Kasumi-1 (cell line): ENCODE results near the gene MARS1.
"Not testable (repeated sequence)": the region's sequence is repeated elsewhere in the genome, so short reads cannot be mapped to it uniquely, and the experiment has no call there.

Experiments used
- DNase-seq, 2 experiments: peaks; one replicate each; lab custom pipeline; 2025; lab: John Stamatoyannopoulos, UW

MARS1 gene

DNA sequence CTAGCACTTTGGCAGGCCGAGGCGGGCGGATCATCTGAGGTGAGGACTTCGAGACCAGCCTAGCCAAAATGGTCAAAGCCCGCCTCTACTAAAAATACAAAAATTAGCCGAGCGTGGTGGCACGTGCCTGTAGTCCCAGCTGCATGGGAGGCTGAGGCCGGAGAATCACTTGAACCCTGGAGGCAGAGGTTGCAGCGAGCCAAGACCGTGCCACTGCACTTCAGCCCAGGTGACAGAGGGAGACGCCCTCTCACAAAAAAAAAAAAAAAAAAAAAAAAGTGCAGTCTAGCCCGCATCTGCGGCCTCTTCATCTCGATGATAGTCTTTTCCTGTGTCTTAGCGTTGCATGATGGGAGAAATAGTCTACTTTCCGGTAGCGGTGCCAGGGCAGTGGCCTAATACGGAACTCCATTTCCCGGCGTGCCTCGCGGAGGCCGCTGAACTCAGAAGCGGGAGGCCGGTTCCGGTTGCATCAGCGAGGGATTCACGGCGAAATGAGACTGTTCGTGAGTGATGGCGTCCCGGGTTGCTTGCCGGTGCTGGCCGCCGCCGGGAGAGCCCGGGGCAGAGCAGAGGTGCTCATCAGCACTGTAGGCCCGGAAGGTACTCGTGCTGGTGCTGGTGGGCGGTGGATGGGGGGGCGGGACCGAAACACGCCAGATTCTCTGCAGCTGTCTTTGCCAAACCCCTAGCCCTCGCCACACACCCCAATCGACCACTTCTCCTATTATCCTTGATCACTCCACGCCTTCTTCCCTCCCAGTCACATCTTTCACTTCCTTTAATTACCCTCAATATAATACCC is at the start of gene MARS1:
MARS1 (plus strand) TSS at position 472 of the 805 bp plus-strand sequence; CDS start at position 495, 23 bp downstream.
- peak; percentile 97 for DNase-seq

DNA sequence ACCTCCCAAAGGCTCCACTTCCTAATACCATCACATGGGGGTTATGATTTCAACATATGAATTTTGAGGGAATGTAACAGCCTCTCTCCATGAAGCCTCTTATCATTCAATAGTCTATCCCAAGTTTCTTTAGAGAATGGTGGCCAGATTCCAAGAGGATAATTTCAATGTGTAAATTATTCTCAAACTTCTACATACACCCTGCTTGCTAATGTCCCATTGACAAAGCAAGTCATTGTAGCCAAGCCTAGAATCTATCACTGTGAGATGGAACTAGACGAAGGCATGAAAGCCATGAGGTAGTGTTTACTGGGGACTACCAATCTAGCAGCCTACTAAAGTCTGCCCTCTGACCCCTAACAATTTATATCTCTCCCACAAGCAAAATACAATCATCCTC is 49.5 kb upstream of the MARS1 start:
- DNase-seq: no peak

DNA sequence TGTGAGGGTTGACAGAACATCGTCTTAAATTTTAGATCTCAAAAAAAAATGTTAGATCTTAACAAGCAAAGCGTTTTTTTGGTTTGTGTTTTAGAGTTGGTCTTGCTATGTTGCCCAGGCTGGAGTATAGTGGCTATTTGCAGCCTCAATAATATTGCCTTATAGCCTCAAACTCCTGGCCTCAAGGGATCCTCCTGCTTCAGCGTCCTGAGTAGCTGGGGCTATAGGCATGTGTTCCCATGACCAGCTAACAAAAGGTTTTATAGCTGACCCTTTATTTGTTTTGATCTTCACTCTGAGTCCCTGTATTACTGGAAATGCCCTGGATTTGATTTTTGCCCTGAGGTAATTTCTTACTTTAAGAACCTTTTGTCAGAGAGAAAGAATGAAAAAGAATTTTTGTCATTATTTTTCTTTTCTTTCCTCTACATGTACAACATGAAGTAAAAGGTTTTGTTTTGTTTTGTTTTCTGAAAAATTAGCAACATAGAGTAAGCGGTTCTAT is 48.1 kb upstream of the MARS1 start:
- DNase-seq: no peak

DNA sequence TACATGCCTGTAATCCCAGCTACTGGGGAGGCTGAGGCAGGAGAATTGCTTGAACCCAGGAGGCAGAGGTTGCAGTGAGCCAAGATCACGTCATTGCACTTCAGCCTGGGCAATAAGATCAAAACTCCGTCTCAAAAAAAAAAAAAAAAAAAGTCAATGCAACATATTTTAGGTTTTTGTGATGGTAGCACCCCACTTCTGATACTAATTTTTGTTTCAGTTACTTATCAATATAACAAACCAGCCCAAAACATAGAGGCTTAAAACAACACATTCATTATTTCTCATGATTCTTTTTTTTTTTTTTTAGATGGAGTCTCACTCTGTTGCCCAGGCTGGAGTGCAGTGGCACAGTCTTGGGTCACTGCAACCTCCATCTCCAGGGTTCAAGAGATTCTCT is 46.5 kb upstream of the MARS1 start:
- not testable (repeated sequence) for DNase-seq

DNA sequence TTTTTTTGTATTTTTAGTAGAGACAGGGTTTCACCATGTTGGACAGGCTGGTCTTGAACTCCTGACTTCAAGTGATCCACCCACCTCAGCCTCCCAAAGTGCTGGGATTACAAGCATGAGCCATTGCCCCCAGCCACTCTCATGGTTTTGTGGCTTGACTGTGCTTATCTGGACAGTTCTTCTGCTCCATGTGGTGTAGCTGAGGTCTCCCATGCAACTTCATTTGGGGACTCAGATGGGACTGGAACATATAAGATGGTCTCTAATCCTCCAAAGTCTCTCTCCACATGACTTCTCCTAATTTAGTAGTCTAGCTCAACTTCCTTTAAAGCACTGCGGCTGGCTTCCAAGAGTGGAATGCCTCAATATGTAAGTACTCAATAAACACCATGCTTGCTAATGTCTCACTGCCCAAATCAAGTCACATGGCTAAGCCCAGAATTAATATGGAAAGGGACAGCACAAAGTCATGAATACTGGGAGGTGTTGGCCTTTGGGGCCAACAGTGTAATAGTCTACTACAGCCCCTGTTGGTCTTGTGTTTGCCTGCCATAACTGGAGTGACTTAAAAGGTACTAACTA is 45.9 kb upstream of the MARS1 start:
- DNase-seq: no peak

DNA sequence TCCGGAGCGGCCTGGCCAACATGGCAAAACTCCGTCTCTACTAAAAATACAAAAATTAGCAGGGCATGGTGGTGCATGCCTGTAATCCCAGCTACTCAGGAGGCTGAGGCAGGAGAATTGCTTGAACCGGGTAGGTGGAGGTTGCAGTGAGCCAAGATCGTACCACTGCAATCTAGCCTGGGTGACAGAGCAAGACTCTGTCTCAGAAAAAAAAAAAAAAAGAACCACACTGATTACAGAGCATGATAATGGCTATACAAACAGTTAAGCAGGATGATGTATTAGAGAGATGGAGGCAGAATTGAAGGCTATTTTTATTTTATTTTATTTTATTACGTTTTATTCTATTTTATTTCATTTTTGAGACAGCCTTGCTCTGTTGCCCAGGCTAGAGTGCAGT is 43.5 kb upstream of the MARS1 start:
- not testable (repeated sequence) for DNase-seq

DNA sequence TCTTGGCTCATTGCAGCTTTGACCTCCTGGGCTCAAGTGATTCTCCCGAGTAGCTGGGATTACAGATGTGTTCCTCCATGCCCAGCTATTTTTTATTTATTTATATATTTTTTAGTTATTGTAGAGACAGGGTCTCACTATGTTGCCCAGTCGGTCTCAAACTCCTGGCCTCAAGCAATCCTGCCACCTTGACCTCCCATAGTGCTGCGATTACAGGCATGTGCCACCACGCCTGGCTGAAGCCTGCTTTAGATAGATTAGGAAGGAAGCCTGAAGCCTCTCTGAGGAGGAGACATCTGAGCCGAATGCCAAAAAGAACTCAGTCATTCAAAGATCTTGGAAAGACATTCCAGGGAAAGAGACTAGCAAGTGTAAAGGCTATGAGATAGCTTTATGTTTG is 43.1 kb upstream of the MARS1 start:
- no peak for DNase-seq

DNA sequence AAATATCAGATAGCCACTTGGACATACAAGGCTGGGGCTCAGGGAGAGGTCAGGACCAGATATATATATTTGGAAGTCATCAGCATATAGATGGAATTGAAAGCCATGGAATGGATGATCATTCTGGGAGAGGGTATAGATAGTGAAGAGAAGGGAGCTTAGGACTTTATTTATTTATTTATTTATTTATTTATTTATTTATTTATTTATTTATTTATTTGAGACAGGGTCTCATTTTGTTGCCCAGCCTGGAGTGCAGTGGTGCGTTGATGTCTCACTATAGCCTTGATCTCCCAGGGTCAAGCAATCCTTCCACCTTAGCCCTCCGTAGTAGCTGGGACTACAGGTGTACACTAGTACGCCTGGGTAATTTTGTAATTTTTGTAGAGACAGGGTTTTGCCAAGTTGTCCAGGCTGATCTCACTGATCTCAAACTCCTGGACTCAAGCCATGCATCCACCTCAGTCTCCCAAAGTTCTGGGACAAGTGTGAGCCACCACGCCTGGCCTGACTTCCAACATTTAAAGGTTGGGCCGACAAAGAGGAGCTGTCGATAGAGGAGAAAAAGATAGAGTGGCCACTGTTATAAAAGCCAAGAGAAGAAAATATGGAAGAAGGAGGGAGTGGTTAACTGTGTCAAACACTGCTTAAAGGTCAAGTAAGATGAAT is 41.4 kb upstream of the MARS1 start:
- no peak for DNase-seq

DNA sequence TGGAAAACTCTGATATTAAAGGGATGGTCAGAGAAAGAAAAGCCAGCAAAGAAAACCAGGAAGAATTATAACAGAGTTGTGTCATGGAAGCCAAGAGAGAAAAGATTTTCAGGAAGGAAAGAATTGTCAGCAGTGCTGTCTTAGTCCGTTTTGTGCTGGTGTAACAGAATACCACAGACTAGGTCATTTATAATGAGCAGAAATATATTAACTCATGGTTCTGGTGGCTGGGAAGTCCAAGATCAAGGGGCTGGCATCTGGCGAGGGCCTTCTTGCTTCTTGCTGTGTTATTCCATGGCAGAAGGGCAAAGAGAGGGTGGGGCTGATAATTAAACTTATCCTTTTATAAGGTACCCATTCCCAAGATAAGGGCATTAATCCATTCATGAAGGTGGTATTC is 39.2 kb upstream of the MARS1 start:
- DNase-seq: no peak

DNA sequence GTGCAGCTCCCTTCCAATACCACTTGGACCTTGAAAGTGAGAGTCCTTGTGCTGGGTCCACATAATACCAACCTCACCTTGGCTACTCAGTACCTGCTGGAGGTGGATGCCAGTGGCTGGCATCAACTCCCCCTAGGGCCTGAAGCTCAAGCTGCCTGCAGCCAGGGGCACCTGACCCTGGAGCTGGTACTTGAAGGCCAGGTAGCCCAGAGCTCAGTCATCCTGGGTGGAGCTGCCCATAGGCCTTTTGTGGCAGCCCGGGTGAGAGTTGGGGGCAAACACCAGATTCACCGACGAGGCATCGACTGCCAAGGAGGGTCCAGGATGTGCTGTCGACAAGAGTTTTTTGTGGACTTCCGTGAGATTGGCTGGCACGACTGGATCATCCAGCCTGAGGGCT is 38.5 kb upstream of the MARS1 start:
- DNase-seq: no peak

DNA sequence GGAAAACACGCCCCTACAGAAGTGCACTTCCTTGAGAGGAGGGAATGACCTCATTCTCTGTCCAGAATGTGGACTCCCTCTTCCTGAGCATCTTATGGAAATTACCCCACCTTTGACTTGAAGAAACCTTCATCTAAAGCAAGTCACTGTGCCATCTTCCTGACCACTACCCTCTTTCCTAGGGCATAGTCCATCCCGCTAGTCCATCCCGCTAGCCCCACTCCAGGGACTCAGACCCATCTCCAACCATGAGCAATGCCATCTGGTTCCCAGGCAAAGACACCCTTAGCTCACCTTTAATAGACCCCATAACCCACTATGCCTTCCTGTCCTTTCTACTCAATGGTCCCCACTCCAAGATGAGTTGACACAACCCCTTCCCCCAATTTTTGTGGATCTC is 37.8 kb upstream of the MARS1 start:
- DNase-seq: no peak

DNA sequence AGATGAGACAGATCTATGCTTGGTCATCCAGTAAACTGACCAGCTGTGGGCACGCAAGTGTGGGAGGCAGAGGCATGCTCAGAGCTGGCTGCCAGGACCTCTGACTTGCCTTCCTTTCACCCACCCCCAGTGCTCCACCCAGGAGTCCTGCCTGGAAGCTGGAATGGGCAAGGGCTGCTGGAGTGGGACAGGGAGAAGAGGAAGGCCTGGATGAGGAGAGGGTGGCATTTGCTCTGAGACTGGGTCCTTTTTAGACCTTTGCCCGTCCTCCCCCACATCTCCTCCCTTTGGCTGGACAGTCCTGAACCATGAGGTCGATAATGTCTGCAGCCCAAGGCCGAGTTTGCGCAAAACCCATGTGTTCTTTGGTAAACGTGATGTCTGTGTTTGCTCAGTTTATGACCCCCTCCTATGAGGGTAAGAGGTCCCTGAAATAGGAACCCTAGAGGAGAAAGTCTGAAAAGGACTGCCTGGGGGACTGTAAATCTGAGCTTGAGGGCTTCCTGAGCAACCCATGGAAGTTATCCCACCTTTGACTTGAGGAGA is 36.6 kb upstream of the MARS1 start:
- no peak for DNase-seq

DNA sequence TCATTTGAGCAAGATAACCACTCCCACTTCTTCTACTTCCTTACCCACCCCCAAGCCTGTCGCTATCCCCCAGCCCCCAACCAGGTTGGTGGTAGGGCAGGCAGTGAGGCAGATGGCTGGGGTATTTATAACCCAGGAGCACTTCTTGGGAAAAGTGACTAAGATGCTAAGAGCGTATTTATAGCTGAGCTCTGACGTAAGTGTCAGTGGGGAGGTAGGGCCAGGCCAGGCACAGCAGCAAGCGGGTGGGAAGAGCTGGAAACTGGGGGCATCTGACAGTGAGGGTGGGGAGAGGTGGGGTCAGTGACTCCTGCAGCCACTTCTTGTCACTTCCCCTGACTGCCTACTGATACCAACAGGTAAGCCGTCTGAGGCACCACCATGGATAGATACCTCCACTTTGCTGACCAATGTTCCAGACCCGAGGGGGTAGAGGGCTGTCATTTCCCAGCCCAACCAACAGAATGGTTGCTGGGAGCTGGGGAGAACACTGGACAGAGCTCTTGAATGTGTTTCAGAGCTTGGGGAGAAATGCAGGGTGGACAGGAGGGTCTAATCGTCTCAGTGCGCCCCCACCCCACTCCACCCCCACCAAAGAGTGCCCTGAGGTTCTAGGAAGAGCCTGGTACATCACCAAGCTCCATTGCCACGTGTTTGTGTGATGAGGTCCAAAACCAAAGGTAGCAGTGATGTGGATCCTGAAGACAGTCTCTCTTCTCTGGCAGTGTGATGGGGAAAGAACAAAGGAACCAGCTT is 35.5 kb upstream of the MARS1 start:
- no peak for DNase-seq

DNA sequence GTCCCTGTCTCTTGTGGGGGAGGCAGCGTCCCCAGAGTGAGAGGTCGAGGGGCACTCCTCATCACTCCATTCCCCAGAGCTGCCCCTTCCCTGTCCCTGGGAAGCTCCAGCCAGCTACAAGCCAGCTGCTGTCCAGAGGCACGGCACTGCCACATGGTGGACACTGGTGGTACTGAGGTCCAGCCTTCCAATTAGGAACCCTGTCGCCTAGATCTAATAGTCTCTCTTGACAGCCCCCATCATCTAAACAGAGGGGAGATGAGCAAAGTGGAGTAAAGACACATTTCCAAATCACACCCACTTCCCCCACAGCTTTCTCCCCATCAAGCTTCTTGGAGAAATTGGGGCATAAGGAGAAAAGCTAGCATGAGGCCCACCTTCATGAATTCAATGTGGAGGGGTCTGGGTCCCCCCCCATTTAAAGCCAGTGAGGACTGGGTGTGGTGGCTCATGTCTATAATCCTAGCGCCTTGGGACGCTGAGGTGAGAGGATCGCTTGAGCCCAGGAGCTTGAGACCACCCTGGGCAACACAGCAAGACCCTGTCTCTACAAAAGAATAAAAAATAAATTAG is 34.8 kb upstream of the MARS1 start:
- peak; percentile 42 to 49 for DNase-seq

DNA sequence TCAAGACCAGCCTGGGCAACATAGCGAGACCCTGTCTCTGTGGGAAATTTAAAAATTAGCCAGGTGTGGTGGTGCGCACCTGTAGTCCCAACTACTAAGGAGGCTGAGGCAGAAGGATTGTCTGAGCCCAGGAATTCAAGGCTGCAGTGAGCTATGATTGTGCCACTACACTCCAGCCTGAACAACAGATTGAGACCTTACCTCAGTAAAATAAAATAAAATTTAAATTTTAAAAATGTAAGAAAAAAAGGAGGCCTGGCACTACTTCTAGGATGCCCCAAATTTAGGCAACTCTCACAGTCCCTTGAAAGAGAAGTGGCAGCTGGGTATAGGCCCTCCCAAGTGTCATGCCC is 33.7 kb upstream of the MARS1 start:
- DNase-seq: no peak

DNA sequence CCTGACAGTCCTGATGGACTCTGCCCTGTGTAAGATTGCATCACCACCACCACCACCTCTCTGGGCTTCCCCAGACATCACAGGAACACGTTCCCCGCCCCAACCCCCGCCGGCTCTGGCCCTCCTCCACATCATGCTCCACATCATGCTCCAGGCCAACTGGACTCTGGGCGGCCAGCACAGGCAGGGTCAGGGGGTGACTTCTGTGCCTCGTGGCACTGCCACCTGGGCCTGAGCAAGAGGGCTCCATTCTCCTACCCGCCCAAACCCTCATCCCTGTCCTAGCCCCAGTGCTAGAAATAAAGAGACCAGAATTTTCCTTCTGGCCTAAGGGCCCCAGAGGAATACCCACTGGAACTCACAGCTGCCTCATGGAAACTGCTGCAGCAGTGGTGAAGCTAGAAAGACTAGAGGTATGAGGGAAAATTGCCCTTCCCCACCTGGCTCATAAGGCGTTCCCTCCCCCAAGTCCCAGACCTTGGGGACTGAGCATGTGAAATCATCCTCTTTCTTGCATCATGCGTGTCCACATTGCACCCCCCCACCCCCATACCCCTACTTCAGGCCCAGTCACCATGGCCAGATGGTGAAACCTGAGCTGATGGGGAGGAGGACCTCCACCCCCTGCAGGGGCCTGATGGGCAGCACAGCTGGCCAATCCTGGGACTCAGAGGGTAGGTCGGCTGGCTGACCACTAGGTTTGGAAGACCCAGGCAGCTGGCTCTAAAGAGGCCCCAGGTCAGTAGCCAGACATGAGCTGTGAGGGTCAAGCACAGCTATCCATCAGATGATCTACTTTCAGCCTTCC is 33.1 kb upstream of the MARS1 start, which contains the start of gene INHBE:
INHBE (plus strand) TSS at position 742 of the 808 bp plus-strand sequence. CDS start 230 bp downstream, outside the sequence.
- DNase-seq: no peak

DNA sequence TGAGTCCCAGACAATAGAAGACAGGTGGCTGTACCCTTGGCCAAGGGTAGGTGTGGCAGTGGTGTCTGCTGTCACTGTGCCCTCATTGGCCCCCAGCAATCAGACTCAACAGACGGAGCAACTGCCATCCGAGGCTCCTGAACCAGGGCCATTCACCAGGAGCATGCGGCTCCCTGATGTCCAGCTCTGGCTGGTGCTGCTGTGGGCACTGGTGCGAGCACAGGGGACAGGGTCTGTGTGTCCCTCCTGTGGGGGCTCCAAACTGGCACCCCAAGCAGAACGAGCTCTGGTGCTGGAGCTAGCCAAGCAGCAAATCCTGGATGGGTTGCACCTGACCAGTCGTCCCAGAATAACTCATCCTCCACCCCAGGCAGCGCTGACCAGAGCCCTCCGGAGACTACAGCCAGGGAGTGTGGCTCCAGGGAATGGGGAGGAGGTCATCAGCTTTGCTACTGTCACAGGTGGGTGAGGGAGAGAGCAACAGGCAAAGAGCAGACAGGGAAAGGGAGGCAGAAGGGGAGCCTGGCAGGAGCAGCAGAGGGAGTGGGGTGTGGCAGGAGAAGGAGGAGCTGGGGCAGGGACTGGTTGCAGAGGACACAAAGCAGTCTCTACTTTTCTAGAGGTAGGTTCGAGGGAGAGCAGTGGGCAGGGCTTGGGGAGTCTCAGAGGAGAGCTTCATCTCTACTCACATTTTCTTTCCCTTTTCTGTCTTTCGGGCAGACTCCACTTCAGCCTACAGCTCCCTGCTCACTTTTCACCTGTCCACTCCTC is 32.3 kb upstream of the MARS1 start:
- DNase-seq: no peak

DNA sequence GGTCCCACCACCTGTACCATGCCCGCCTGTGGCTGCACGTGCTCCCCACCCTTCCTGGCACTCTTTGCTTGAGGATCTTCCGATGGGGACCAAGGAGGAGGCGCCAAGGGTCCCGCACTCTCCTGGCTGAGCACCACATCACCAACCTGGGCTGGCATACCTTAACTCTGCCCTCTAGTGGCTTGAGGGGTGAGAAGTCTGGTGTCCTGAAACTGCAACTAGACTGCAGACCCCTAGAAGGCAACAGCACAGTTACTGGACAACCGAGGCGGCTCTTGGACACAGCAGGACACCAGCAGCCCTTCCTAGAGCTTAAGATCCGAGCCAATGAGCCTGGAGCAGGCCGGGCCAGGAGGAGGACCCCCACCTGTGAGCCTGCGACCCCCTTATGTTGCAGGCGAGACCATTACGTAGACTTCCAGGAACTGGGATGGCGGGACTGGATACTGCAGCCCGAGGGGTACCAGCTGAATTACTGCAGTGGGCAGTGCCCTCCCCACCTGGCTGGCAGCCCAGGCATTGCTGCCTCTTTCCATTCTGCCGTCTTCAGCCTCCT is 31.6 kb upstream of the MARS1 start:
- DNase-seq: peak; percentile 46 to 63

DNA sequence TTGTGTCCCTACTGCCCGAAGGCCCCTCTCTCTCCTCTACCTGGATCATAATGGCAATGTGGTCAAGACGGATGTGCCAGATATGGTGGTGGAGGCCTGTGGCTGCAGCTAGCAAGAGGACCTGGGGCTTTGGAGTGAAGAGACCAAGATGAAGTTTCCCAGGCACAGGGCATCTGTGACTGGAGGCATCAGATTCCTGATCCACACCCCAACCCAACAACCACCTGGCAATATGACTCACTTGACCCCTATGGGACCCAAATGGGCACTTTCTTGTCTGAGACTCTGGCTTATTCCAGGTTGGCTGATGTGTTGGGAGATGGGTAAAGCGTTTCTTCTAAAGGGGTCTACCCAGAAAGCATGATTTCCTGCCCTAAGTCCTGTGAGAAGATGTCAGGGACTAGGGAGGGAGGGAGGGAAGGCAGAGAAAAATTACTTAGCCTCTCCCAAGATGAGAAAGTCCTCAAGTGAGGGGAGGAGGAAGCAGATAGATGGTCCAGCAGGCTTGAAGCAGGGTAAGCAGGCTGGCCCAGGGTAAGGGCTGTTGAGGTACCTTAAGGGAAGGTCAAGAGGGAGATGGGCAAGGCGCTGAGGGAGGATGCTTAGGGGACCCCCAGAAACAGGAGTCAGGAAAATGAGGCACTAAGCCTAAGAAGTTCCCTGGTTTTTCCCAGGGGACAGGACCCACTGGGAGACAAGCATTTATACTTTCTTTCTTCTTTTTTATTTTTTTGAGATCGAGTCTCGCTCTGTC is 31.0 kb upstream of the MARS1 start:
- DNase-seq: no peak
